ENCODE data around the gene IL17REL. TPM values are rescaled to one million over a fixed set of nuclear protein-coding genes. Genes with fewer than 3 reads are reported as not detected.
A peak's percentile ranks its signal among the peaks of the same experiment; 100 is the strongest.

Gene IL17REL
- total and polyA plus RNA-seq, 10 of the 15 experiments (the other 5 are each of a cell fraction or from before 2014, with no cell fraction given) = 0.03 TPM; not detected in 9

- TF ChIP-seq HSF1 (IDR thresholded peaks at IDR 0.05; ENCODE audit: low read depth, low read length) (no peak), MYB (IDR thresholded peaks at IDR 0.05; ENCODE audit: borderline replicate concordance, low read depth, low read length) (no peak), STAT1 (conservative IDR thresholded peaks at IDR 0.05) (no peak), SMAD5 (IDR thresholded peaks at IDR 0.05; ENCODE audit: low read depth) (no peak), DPF2 (IDR thresholded peaks at IDR 0.05) (no peak; the same call in 1 of the 2 replicates), PAX5 (IDR thresholded peaks at IDR 0.05; ENCODE audit: borderline replicate concordance, low read depth, low read length) (peak; percentile 21; the same call in 1 of the 2 replicates), EP300 (IDR thresholded peaks at IDR 0.05; ENCODE audit: borderline replicate concordance in 1 of 2, control insufficient read depth in 1 of 2, low read depth in 2 of 2, low read length in 2 of 2) (no peak), MXI1 (IDR thresholded peaks at IDR 0.05; ENCODE audit: low read depth, low read length) (no peak), KLF5 (IDR thresholded peaks at IDR 0.05; ENCODE audit: partially characterized antibody) (no peak), HDAC2 (IDR thresholded peaks at IDR 0.05) (no peak), CREB1 (IDR thresholded peaks at IDR 0.05; ENCODE audit: low read depth) (no peak), TCF12 (IDR thresholded peaks at IDR 0.05; ENCODE audit: low read depth, low read length) (peak; percentile 58; the same call in 1 of the 2 replicates), GABPA (IDR thresholded peaks at IDR 0.05; ENCODE audit: low read depth) (no peak), KAT2A (conservative IDR thresholded peaks at IDR 0.05; ENCODE audit: control insufficient read depth, low read depth, low read length) (no peak), EGR1 (IDR thresholded peaks at IDR 0.05; ENCODE audit: borderline replicate concordance in 1 of 2, low read depth in 2 of 2, low read length in 2 of 2) (peak in 1 of 2 experiments; percentile 78; a peak in 2 of 3 replicates), HCFC1 (IDR thresholded peaks at IDR 0.05; ENCODE audit: low read length) (no peak), HDAC6 (IDR thresholded peaks at IDR 0.05; ENCODE audit: unreplicated experiment) (no peak)
- TF ChIP-seq, protein P1, sequence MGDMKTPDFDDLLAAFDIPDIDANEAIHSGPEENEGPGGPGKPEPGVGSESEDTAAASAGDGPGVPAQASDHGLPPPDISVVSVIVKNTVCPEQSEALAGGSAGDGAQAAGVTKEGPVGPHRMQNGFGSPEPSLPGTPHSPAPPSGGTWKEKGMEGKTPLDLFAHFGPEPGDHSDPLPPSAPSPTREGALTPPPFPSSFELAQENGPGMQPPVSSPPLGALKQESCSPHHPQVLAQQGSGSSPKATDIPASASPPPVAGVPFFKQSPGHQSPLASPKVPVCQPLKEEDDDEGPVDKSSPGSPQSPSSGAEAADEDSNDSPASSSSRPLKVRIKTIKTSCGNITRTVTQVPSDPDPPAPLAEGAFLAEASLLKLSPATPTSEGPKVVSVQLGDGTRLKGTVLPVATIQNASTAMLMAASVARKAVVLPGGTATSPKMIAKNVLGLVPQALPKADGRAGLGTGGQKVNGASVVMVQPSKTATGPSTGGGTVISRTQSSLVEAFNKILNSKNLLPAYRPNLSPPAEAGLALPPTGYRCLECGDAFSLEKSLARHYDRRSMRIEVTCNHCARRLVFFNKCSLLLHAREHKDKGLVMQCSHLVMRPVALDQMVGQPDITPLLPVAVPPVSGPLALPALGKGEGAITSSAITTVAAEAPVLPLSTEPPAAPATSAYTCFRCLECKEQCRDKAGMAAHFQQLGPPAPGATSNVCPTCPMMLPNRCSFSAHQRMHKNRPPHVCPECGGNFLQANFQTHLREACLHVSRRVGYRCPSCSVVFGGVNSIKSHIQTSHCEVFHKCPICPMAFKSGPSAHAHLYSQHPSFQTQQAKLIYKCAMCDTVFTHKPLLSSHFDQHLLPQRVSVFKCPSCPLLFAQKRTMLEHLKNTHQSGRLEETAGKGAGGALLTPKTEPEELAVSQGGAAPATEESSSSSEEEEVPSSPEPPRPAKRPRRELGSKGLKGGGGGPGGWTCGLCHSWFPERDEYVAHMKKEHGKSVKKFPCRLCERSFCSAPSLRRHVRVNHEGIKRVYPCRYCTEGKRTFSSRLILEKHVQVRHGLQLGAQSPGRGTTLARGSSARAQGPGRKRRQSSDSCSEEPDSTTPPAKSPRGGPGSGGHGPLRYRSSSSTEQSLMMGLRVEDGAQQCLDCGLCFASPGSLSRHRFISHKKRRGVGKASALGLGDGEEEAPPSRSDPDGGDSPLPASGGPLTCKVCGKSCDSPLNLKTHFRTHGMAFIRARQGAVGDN (IDR thresholded peaks at IDR 0.05) = peak; percentile 12; the same call in 1 of the 2 replicates
- TF ChIP-seq, protein P2, sequence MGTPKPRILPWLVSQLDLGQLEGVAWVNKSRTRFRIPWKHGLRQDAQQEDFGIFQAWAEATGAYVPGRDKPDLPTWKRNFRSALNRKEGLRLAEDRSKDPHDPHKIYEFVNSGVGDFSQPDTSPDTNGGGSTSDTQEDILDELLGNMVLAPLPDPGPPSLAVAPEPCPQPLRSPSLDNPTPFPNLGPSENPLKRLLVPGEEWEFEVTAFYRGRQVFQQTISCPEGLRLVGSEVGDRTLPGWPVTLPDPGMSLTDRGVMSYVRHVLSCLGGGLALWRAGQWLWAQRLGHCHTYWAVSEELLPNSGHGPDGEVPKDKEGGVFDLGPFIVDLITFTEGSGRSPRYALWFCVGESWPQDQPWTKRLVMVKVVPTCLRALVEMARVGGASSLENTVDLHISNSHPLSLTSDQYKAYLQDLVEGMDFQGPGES (IDR thresholded peaks at IDR 0.05) = no peak
- TF ChIP-seq, protein P3, sequence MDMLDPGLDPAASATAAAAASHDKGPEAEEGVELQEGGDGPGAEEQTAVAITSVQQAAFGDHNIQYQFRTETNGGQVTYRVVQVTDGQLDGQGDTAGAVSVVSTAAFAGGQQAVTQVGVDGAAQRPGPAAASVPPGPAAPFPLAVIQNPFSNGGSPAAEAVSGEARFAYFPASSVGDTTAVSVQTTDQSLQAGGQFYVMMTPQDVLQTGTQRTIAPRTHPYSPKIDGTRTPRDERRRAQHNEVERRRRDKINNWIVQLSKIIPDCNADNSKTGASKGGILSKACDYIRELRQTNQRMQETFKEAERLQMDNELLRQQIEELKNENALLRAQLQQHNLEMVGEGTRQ (IDR thresholded peaks at IDR 0.05; ENCODE audit: borderline replicate concordance, low read depth, low read length) = no peak
Measured at GRCh38 chr22:49971232-49972162, 41.1 kb downstream of the IL17REL start (continued).
